Thyroid gland (tissue), 4 donors: ENCODE results near the gene PPP3R1.

Experiments
- POLR2A ChIP-seq, 2 donors: fragments of 450-650 bp; IDR thresholded peaks; one replicate each; pipeline ENCODE4 v1.6.1; 2017; ENCODE audit warnings: antibody characterized with exemption in 2 of 2, mild to moderate bottlenecking in 2 of 2, moderate library complexity in 1 of 2
- TF ChIP-seq, protein P1 (sequence below), 6 experiments: fragments of 200-600 bp in 3 of 6; fragments of 450-650 bp in 3 of 6; sonication (generic) in 3 of 6; IDR thresholded peaks; one replicate each; pipeline ENCODE4 v1.5.1; 2016 to 2019; ENCODE audit warnings: antibody characterized with exemption in 6 of 6, mild to moderate bottlenecking in 2 of 6, inconsistent platforms in 1 of 6, moderate library complexity in 1 of 6

DNA sequence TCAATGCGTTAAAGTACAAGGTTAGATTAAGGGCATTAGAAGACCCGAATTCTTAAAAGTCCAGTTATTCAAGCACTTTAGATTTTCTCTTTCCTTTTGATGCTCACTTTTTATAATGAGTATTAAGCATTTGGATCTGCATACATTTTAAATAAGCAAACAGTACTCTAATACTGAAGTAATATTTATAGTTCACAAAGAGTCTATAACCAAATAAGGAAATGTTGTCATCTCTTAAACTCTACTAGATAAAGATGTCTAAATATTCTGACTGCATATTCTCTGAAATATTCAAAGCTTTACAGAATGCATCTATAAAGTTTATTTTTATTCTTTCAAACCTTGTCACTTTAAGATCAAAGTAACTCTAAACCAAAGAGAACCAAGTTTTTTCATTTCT lies 25.5 kb downstream of the PPP3R1 start:
- TF ChIP-seq, protein P1, sequence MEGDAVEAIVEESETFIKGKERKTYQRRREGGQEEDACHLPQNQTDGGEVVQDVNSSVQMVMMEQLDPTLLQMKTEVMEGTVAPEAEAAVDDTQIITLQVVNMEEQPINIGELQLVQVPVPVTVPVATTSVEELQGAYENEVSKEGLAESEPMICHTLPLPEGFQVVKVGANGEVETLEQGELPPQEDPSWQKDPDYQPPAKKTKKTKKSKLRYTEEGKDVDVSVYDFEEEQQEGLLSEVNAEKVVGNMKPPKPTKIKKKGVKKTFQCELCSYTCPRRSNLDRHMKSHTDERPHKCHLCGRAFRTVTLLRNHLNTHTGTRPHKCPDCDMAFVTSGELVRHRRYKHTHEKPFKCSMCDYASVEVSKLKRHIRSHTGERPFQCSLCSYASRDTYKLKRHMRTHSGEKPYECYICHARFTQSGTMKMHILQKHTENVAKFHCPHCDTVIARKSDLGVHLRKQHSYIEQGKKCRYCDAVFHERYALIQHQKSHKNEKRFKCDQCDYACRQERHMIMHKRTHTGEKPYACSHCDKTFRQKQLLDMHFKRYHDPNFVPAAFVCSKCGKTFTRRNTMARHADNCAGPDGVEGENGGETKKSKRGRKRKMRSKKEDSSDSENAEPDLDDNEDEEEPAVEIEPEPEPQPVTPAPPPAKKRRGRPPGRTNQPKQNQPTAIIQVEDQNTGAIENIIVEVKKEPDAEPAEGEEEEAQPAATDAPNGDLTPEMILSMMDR (IDR thresholded peaks at IDR 0.05), result no peak
- no peak for TF ChIP-seq POLR2A (IDR thresholded peaks at IDR 0.05)
